K562 (cell line): Measurements from ENCODE around the gene KPNB1. TPM values are rescaled to one million over a fixed set of nuclear protein-coding genes. Genes with fewer than 3 reads are reported as not detected.

ENCODE experiments used
- ATAC-seq: fragments of 200-7000 bp; cut with Tn5 transposase; 3 replicates; pipeline ENCODE4 v1.9.1; 2020; ENCODE audit warnings: moderate library complexity
- BruUV-seq: library from RNA; stranded (reverse); fragments of 400-500 nt; replicated peaks from 2 replicates; lab custom pipeline; 2021; lab: Mats Ljungman, UMichigan
- CTCF ChIA-PET: fragments of 300-600 bp; formaldehyde crosslinking; extraction: SDS; loops from one replicate; lab custom pipeline; 2021; ENCODE audit warnings: low intra/inter-chr PET ratio; lab: Yijun Ruan, JAX
- POLR2A ChIA-PET: fragments of 300-600, 350-650 bp; sonication (Branson Sonifier 250); formaldehyde crosslinking; extraction: SDS; loops from one replicate; lab custom pipeline; 2021; ENCODE audit warnings: antibody characterized with exemption, inconsistent platforms; lab: Yijun Ruan, JAX
- DNase-seq, 4 experiments: peaks; one replicate each; pipeline versions ENCODE4 v3.0.0 to v3.0.0-alpha.2; 2011 to 2018; ENCODE audit warnings: low spot score in 3 of 4, mixed read lengths in 3 of 4; ENCODE audit errors: extremely low read depth in 1 of 4
- FAIRE-seq: peaks from 2 replicates; lab custom pipeline; 2011; peaks lifted over from hg19 to GRCh38; lab: Jason Lieb, UNC
- H2AFZ ChIP-seq: 2 replicates; pipeline ENCODE4 v1.6.0; 2011; ENCODE audit warnings: low read depth, low read length, control low read depth, inconsistent platforms
- H3K27ac ChIP-seq: fragments of 200-600 bp; 3 replicates; pipeline ENCODE4 v1.8.0; 2011; ENCODE audit warnings: low read depth, mild to moderate bottlenecking, control low read depth, inconsistent platforms, low read length, moderate library complexity, mixed read lengths; ENCODE audit errors: extremely low read depth
- H3K27me3 ChIP-seq, 2 experiments: fragments of 300-600 bp in 1 of 2; 2 replicates in 1 of 2; 3 replicates in 1 of 2; pipeline versions ENCODE4 v1.6.0 to v1.8.0; 2011; ENCODE audit warnings: inconsistent platforms in 2 of 2, low read length in 2 of 2, mild to moderate bottlenecking in 1 of 2, mixed read lengths in 1 of 2, moderate library complexity in 1 of 2; ENCODE audit not compliant: control insufficient read depth in 2 of 2, insufficient read depth in 2 of 2
- H3K36me3 ChIP-seq: fragments of 300-600 bp; 3 replicates; pipeline ENCODE4 v1.8.0; 2011; ENCODE audit warnings: mild to moderate bottlenecking, low read length, inconsistent platforms; ENCODE audit not compliant: control insufficient read depth, insufficient read depth
- H3K4me1 ChIP-seq, 2 experiments: fragments of 200-600 bp in 1 of 2; replicated peaks in 1 of 2; 2 replicates in 1 of 2; 3 replicates in 1 of 2; pipeline versions ENCODE4 v1.5.1 to v1.8.0; 2011; ENCODE audit warnings: inconsistent platforms in 2 of 2, low read length in 2 of 2, mild to moderate bottlenecking in 1 of 2, mixed read lengths in 1 of 2, moderate library complexity in 1 of 2; ENCODE audit not compliant: control insufficient read depth in 2 of 2, insufficient read depth in 2 of 2
- H3K4me2 ChIP-seq: 2 replicates; pipeline ENCODE4 v1.6.1; 2011; ENCODE audit warnings: low read length, control low read depth, inconsistent platforms, mixed read lengths; ENCODE audit not compliant: insufficient read depth
- H3K4me3 ChIP-seq: fragments of 200-600 bp; sonication (generic), shearing (Covaris generic); 2 replicates; pipeline ENCODE4 v1.5.1; 2016; ENCODE audit warnings: control low read depth, inconsistent platforms
- H3K79me2 ChIP-seq: fragments of 200-600 bp; 3 replicates; pipeline ENCODE4 v1.8.0; 2011; ENCODE audit warnings: low read length, inconsistent platforms; ENCODE audit not compliant: control insufficient read depth, insufficient read depth
- H3K9ac ChIP-seq, 2 experiments: 2 replicates each; pipeline versions ENCODE4 v1.6.0 to v1.6.1; 2011; ENCODE audit warnings: low read depth in 2 of 2, low read length in 2 of 2, control low read depth in 1 of 2, inconsistent platforms in 1 of 2, mild to moderate bottlenecking in 1 of 2, mixed read lengths in 1 of 2; ENCODE audit not compliant: insufficient read depth in 1 of 2
- H3K9me1 ChIP-seq: one replicate; pipeline ENCODE4 v1.6.0; 2011; ENCODE audit warnings: inconsistent platforms, mild to moderate bottlenecking, low read length, moderate library complexity; ENCODE audit not compliant: control insufficient read depth, insufficient read depth
- H3K9me3 ChIP-seq: replicated peaks from 2 replicates; pipeline ENCODE4 v1.5.1; 2011; ENCODE audit warnings: low read depth, low read length, inconsistent platforms; ENCODE audit not compliant: control insufficient read depth, insufficient read depth
- H4K20me1 ChIP-seq: replicated peaks from 2 replicates; pipeline ENCODE4 v1.6.1; 2011; ENCODE audit warnings: low read length, inconsistent platforms, mixed read lengths; ENCODE audit not compliant: control insufficient read depth, insufficient read depth
- ATF3 ChIP-seq, 2 experiments: fragments of 450-650 bp in 1 of 2; sonication (generic) in 1 of 2; formaldehyde crosslinking in 1 of 2; IDR thresholded peaks in 1 of 2; conservative IDR thresholded peaks in 1 of 2; 2 replicates each; pipeline versions ENCODE4 v1.6.1 to v1.8.1; 2016 to 2023; ENCODE audit warnings: mild to moderate bottlenecking in 2 of 2, moderate library complexity in 2 of 2, inconsistent platforms in 1 of 2, missing genetic modification reagents in 1 of 2
- CEBPB ChIP-seq: fragments of 450-650 bp; IDR thresholded peaks from 2 replicates; pipeline ENCODE4 v1.6.1; 2016; ENCODE audit warnings: missing genetic modification characterization, missing compliant biosample characterization
- CEBPG ChIP-seq, 3 experiments: fragments of 200-800 bp in 1 of 3; sonication (Bioruptor generic) in 1 of 3; sonication (generic) in 1 of 3; formaldehyde crosslinking in 1 of 3; IDR thresholded peaks in 2 of 3; conservative IDR thresholded peaks in 1 of 3; 2 replicates each; pipeline versions ENCODE4 v1.6.1 to v1.8.0; 2016 to 2022; ENCODE audit warnings: missing compliant biosample characterization in 2 of 3, missing genetic modification characterization in 2 of 3, mild to moderate bottlenecking in 1 of 3, missing genetic modification reagents in 1 of 3
- PYGO2 ChIP-seq: fragments of 450-650 bp; IDR thresholded peaks from 2 replicates; pipeline ENCODE4 v1.6.1; 2016; ENCODE audit warnings: mild to moderate bottlenecking, missing genetic modification characterization, moderate library complexity, missing compliant biosample characterization
- SUPT5H ChIP-seq: fragments of 450-650 bp; IDR thresholded peaks from 2 replicates; pipeline ENCODE4 v1.6.1; 2016
- ZC3H11A ChIP-seq: IDR thresholded peaks from 2 replicates; pipeline ENCODE4 v1.6.1; 2012; ENCODE audit warnings: low read depth, low read length, improper control_type of control experiment
- WGBS: fragments of 100-300 bp; shearing (Covaris generic); methylation state at CpG from one replicate; pipeline ENCODE4 v1.1.6; 2016; ENCODE audit warnings: low coverage, mixed read lengths; ENCODE audit not compliant: insufficient coverage; ENCODE audit errors: missing lambda C conversion rate; 5-methylcytosine and 5-hydroxymethylcytosine counted together
- in situ Hi-C: fragments of 300-500 bp; cut with MboI; formaldehyde crosslinking; loops from 4 replicates; pipeline ENCODE4 v1.15.0; 2018; ENCODE audit warnings: inconsistent platforms, mixed read lengths
- intact Hi-C: fragments of 100-400 bp; cut with micrococcal nuclease; formaldehyde crosslinking; loops from 2 replicates; pipeline ENCODE4 v1.14.2; 2022
- polyA plus RNA-seq, 8 experiments: library from polyadenylated mRNA; depleted of rRNA in 4 of 8; stranded (reverse) in 5 of 8; unstranded in 3 of 8; fragments of >200 nt; fragmentation: Nextera tagmentation in 2 of 8; fragmentation: Illumina TruSeq in 1 of 8; extraction: Ambion mirVana in 2 of 8; extraction: Trizol in 1 of 8; gene quantifications; 2 replicates each; pipeline versions ENCODE4 v1.2.1 to v1.2.3, GENCODE V29; 2011 to 2014; ENCODE audit warnings: inconsistent platforms in 1 of 8, missing spikeins in 1 of 8
- total RNA-seq, 7 experiments: library from RNA; depleted of rRNA in 6 of 7; stranded (reverse); fragments of >200 nt in 6 of 7; fragmentation: Illumina TruSeq in 2 of 7; extraction: Trizol in 2 of 7; gene quantifications; 2 replicates each; pipeline versions ENCODE4 v1.2.1 to v1.2.3, GENCODE V29; 2011 to 2021; ENCODE audit warnings: low replicate concordance in 1 of 7

The KPNB1 gene
- total and polyA plus RNA-seq, 9 of the 15 experiments (the other 6 are each of a cell fraction or from before 2014, with no cell fraction given), result 154 to 622 (median 354) TPM

GRCh38 chr17:47665655-47666054 is 15.9 kb downstream of the KPNB1 start:
- WGBS, result 81% methylated on average over 3 of the region's 3 CpGs
- Histone ChIP-seq H3K27ac (no peak overlapping the region), H3K9me1 (no peaks in the 10 kb centered on the region), H3K79me2 (peaks cover 19% of the 10 kb centered on the region; the same call in 2 of the 3 replicates), H3K4me1 (no peaks in the 10 kb centered on the region), H3K4me2 (no peak overlapping the region), H2AFZ (no peak overlapping the region), H3K27me3 (no peaks in the 10 kb centered on the region), H4K20me1 (0 out of 2 replicates have a peak, but pooled peaks cover 6% of the 10 kb centered on the region), H3K4me3 (no peak overlapping the region), H3K9ac (no peak overlapping the region), H3K36me3 (peaks cover 96% of the 10 kb centered on the region), H3K9me3 (no peaks in the 10 kb centered on the region)
- no TSS peak for BruUV-seq
- FAIRE-seq (no peak), DNase-seq (no peak), ATAC-seq (no peak)
- in situ Hi-C loops (no loop called here), intact Hi-C loops (no loop called here)
- ChIA-PET CTCF (no interaction called here), POLR2A (interaction anchor here (1.1 to 5.4 kb wide), 5 partner anchors 9 to 15 kb away, joined by 5 to 35 read pairs (median 7); partner anchors contain the start of gene KPNB1)
- no peak for TF ChIP-seq PYGO2 (tag)
- no peak for TF ChIP-seq ZC3H11A
- TF ChIP-seq SUPT5H, result 0 out of 2 replicates have a peak, but pooled peaks have one; percentile 19
- TF ChIP-seq CEBPG (CRISPR knock-in tag; IDR thresholded peaks at IDR 0.05), result no peak
- peak; percentile 40 to 62; a peak in 3 of 4 replicates for TF ChIP-seq CEBPG (tag; conservative IDR thresholded peaks at IDR 0.05 in 1 of 2, IDR thresholded peaks at IDR 0.05 in 1 of 2)
- peak; percentile 33; the same call in 1 of the 2 replicates for TF ChIP-seq CEBPB
- peak; percentile 43 for TF ChIP-seq ATF3 (IDR thresholded peaks at IDR 0.05)
- TF ChIP-seq ATF3 (CRISPR knock-in tag; conservative IDR thresholded peaks at IDR 0.05), result no peak
